Measurements from ENCODE around the gene PHYHIPL. TPM values are rescaled to one million over a fixed set of nuclear protein-coding genes. Genes with fewer than 3 reads are reported as not detected.

The PHYHIPL gene
- total RNA-seq, 1 donor from 2014 or later = 0.11 TPM

DNA sequence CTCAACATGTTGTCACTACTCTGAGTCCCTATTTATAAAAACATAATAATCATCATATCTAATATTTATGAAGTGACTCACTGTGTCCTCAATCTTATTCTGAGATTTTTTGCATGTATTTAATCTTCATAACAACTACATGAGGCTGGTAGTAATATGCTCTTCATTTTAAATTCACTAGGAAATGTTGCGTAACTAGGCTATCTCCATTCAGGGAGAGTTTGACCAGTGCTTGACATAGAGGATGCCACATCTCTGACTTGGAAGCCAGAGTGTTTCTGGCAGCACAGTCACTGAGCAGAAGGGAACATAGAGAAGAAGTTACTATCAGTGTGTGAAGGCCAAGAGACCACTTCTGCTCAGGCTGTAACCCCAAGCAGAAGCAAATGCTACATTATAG is 97.0 kb downstream of the PHYHIPL start:
- TF ChIP-seq, protein P1, sequence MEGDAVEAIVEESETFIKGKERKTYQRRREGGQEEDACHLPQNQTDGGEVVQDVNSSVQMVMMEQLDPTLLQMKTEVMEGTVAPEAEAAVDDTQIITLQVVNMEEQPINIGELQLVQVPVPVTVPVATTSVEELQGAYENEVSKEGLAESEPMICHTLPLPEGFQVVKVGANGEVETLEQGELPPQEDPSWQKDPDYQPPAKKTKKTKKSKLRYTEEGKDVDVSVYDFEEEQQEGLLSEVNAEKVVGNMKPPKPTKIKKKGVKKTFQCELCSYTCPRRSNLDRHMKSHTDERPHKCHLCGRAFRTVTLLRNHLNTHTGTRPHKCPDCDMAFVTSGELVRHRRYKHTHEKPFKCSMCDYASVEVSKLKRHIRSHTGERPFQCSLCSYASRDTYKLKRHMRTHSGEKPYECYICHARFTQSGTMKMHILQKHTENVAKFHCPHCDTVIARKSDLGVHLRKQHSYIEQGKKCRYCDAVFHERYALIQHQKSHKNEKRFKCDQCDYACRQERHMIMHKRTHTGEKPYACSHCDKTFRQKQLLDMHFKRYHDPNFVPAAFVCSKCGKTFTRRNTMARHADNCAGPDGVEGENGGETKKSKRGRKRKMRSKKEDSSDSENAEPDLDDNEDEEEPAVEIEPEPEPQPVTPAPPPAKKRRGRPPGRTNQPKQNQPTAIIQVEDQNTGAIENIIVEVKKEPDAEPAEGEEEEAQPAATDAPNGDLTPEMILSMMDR (IDR thresholded peaks at IDR 0.05; ENCODE audit: borderline replicate concordance) = no peak
- Histone ChIP-seq H3K27me3 (ENCODE audit: low read depth) (no peaks in the 10 kb centered on the region), H3K4me3 (no peak overlapping the region), H3K27ac (replicated peaks) (no peak overlapping the region), H3K9me3 (replicated peaks) (no peaks in the 10 kb centered on the region), H3K4me1 (no peaks in the 10 kb centered on the region), H3K36me3 (peaks cover 10% of the 10 kb centered on the region)
- DNase-seq = no peak
- intact Hi-C loops (cut with micrococcal nuclease) = no loop called here

DNA sequence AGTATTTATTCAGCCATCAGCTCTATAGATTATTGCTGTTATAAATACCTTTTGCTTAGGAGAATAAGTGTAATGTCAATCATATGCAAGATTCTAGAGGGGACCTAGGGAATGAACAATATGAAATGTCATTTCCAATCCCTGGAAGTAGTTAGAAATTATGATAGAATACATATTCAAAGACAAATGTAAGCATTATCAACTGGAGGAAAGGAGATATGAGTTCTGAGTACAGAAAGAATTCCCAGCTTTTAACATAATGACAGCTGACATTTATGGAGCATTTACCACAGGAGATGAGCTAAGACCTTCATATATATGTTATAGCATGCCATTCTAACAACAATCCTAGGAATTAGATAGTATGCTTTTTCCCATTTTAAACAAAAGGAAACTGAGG is 99.7 kb downstream of the PHYHIPL start:
- Histone ChIP-seq H3K27me3 (ENCODE audit: low read depth) (no peaks in the 10 kb centered on the region), H3K27ac (replicated peaks) (no peak overlapping the region), H3K9me3 (replicated peaks) (no peaks in the 10 kb centered on the region), H3K36me3 (no peaks in the 10 kb centered on the region), H3K4me1 (peaks cover 6% of the 10 kb centered on the region), H3K4me3 (no peak overlapping the region)
- intact Hi-C loops (cut with micrococcal nuclease) = no loop called here
- DNase-seq = no peak
- TF ChIP-seq, protein P1 (IDR thresholded peaks at IDR 0.05; ENCODE audit: borderline replicate concordance) = no peak

DNA sequence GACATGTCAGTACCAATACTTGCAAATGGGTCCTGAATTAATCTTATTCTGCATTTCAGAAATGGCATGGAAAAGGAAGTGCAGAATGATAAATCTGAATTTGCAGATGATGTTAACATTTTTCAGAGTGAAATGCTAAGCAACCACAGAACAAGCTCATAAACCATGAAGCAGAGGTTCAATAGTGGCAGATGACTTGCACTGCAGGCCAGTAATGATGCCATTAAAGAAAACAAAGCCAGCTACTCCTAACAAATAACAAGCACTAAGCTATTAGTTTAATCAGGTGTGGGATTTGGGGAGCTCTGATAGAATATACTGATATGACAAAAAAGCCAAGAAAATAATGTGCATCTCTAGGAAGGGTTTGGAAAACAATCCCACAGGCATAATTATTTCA is 100.5 kb downstream of the PHYHIPL start:
- Histone ChIP-seq H3K9me3 (replicated peaks) (no peaks in the 10 kb centered on the region), H3K4me1 (peaks cover 6% of the 10 kb centered on the region), H3K27me3 (ENCODE audit: low read depth) (no peaks in the 10 kb centered on the region), H3K36me3 (no peaks in the 10 kb centered on the region), H3K27ac (replicated peaks) (no peak overlapping the region), H3K4me3 (no peak overlapping the region)
- TF ChIP-seq, protein P1 (IDR thresholded peaks at IDR 0.05; ENCODE audit: borderline replicate concordance) = no peak
- DNase-seq = no peak
- intact Hi-C loops (cut with micrococcal nuclease) = no loop called here

DNA sequence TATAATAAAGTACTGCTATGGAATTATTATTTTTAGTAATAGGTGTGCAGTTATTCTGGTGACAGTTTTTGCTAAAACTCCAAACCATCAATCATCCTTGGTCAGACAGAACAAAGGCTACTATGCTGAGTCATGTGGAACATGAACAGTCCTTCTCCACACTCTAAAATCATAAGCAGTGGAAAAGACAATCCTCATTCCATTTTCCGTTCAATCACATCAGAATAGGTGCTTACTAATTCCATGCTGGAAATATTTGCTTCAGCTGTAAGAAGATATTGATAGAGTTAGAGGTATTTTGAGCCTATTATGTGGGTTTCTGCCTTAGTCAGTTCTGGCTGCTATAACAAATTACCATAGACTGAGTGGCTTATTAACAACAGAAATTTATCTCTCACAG is 103.0 kb downstream of the PHYHIPL start:
- intact Hi-C loops (cut with micrococcal nuclease) = no loop called here
- peaks cover 3% of the 10 kb centered on the region for H3K36me3 ChIP-seq
- no peak overlapping the region for H3K27ac ChIP-seq (replicated peaks)
- TF ChIP-seq, protein P1 (IDR thresholded peaks at IDR 0.05; ENCODE audit: borderline replicate concordance) = no peak
- no peak for DNase-seq
- H3K4me3 ChIP-seq = no peak overlapping the region
- no peaks in the 10 kb centered on the region for H3K9me3 ChIP-seq (replicated peaks)
- peaks cover 6% of the 10 kb centered on the region for H3K4me1 ChIP-seq
- no peaks in the 10 kb centered on the region for H3K27me3 ChIP-seq (ENCODE audit: low read depth)

DNA sequence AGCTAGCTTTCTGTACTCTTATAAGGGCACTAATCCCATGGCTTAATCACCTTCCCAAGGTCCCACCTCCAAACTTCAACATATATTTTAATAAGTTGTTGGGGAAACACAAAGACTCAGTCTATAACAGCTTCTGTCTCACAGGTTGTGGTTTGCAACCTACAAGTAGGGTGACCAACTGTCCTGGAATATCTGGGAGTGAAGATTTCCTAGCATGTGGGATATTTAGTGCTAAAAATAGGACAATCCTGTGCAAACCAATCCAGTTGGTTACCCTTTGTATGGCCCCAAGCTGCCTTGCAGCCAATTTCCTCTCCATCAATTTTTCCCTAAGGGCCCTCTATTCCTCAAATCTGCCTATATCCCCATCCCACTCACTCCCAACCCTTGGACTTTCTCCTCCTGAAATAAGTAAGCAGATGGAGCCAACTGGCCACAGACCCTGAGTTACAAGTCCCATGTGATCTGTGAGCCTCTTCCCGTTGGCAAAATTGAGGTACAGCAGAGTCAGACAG is 103.6 kb downstream of the PHYHIPL start:
- peaks cover 6% of the 10 kb centered on the region for H3K4me1 ChIP-seq
- intact Hi-C loops (cut with micrococcal nuclease) = no loop called here
- no peak overlapping the region for H3K27ac ChIP-seq (replicated peaks)
- DNase-seq = no peak
- H3K4me3 ChIP-seq = no peak overlapping the region
- H3K36me3 ChIP-seq = peaks cover 3% of the 10 kb centered on the region
- H3K27me3 ChIP-seq (ENCODE audit: low read depth) = no peaks in the 10 kb centered on the region
- TF ChIP-seq, protein P1 (IDR thresholded peaks at IDR 0.05; ENCODE audit: borderline replicate concordance) = no peak
- no peaks in the 10 kb centered on the region for H3K9me3 ChIP-seq (replicated peaks)

Measured in left ventricle myocardium inferior (tissue), 1 donor.